NCI-H2107 treated with DMSO at 0.1 percent for 48 hours (cell line): ENCODE data around the gene TRIM37.
"Not testable (repeated sequence)": the region's sequence is repeated elsewhere in the genome, so short reads cannot be mapped to it uniquely, and the experiment has no call there.

ENCODE experiments used
- DNase-seq: peaks from one replicate; lab custom pipeline; 2025; ENCODE audit not compliant: unreplicated experiment; lab: John Stamatoyannopoulos, UW

TRIM37 gene

GRCh38 chr17:59106463-59107305, at the start of gene TRIM37:
Gene TRIM37, minus strand, starts transcription at chr17:59106880. Its CDS starts 419 bp downstream, at chr17:59106461.
- peak; percentile 96 for DNase-seq

DNA sequence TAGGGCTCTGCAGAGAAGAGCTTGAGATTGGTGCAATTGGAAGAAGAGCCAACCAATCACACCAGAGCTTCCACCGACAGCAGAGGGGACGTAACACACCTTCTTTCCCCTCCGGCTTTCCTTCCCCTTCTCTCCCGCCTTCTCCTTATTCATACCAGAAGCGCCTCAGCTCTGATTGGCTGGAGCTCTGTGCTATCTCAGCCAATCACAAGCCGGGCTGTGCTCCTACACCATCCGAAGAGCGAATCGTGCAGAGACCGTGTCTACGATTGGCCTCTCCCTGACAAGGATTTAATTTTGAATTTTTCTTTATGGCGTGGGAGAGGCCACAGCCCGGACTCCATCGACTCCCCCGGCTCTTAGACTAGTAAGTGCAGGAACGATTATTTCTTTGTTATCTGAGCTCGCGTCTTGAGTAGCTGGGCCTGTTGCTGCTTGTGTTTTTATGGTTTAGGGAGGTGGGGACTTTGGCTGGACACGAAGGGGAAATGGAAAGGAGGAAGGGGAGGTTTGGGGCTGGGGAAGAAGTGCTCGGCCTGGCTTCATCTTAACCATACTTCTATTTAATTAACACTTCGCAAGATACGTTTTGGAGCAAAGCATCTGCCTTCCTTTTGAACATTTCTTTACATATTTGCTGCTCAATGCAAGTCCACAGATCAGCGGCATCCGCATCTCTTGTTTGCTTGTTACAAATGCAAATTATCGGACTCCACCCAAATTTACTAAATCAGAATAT, 48.9 kb upstream of the TRIM37 start, which contains the start of gene PRR11:
Gene PRR11 (plus strand): TSS at position 308 of the 739 bp plus-strand sequence. CDS start 14,007 bp downstream, outside the sequence.
- peak; percentile 100 for DNase-seq

- DNase-seq: peak; percentile 100
Observed at GRCh38 chr17:59154721-59155438, 48.2 kb upstream of the TRIM37 start, which contains the start of gene SKA2. Gene SKA2, minus strand, starts transcription at chr17:59155186. Its CDS starts 23 bp downstream, at chr17:59155163.

- no peak for DNase-seq
Observed at GRCh38 chr17:59154292-59154720, 47.6 kb upstream of the TRIM37 start.

DNA sequence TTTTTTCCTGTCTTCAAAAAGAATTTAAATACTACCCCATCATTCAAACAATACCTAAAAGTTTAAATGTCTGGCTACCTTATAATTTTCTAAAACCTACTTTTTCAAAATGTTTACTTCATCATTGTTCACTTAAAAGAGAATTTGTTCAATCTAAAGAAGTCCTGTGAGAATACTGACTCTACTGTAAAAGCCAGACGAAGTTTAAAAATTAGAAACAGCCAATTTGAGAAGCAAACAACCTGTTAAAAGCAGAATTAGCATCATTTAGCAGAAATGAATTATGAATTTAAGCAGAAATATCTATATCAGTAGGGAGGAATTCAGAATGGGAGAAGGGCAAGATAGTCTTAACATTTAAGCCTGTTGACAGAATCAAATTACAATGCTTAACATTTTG, 46.2 kb upstream of the TRIM37 start:
- DNase-seq: no peak

- DNase-seq: no peak
Observed at GRCh38 chr17:59151591-59151990, 44.9 kb upstream of the TRIM37 start.

DNA sequence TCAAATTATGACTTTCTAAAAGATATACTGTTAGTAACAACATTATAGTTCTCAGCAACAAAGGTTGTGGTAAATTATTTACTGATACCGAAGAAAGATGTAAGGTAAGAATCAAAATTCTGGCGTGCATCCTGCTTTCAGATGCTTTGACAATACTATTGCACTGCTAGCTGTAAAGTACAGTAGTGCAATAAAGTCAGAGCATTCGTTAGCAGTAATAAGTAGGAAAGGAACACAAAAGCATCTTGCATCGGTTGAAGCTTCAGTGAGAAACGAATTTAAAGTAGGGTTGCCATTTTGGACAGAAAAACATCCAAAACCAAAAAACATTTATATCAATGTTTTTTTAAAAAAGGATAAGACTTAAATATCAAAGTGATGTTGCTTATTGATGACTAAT, 44.3 kb upstream of the TRIM37 start:
- no peak for DNase-seq

GRCh38 chr17:59149841-59150511, 43.3 kb upstream of the TRIM37 start:
- no peak for DNase-seq

- no peak for DNase-seq
Observed at GRCh38 chr17:59149051-59149450, 42.4 kb upstream of the TRIM37 start.

DNA sequence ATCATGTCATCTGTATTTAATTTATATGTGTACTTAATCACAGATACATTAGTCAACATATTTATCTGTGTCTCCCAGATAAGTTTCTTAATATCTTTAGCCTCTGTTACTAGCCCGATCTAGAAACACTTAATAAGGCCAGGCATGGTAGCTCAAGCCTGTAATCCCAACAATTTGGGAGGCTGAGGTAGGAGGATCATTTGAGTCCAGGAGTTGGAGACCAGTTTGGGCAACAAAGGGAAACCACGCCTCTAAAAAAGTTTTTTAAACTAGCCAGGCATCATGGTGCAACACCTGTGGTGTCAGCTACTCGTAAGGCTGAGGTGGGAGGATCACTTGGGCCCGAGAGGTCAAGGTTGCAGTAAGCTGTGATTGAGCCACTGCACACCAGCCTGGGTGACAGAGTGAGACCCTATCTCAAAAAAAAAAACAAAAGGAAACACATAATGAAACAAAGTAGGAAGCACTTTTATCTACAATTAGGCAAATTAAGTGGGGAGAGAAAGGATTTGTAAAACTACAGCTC, 39.0 kb upstream of the TRIM37 start:
- no peak for DNase-seq

DNA sequence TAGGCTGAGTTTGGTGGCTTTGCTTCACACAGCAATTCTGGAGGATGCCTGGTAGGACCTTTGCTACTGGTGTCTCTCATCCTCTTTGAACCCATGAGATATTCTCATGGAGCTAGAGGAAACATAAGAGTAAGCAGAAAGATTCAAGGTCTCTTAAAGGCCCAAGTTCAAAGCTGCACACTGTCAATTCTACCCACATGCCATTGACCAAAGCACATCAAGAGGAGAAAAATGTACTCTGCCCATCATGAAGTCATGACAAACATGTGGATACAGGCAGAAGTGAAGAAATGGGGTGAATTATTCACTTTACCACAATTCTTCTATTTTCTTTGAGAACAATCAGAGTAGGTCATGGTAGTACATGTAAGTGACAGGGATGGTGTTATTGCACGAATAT, 35.2 kb upstream of the TRIM37 start:
- DNase-seq: no peak

DNA sequence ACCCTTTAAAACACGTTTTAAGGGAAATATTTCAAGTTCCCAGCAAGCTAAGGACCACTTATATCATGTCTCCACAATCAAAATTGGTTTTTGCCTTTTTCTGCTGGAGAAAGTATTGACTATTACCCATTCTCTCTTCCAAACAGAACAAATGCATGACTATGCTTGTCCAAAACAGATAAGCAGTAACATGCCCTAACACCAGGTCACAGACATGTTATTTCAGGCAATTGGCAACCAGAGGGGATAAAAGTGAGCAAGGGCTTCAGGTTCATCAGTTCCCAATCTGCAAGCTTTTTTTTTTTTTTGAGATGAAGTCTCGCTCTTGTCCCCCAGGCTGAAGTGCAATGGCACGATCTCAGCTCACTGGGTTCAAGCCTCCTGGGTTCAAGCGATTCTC, 33.3 kb upstream of the TRIM37 start:
- no peak for DNase-seq

- DNase-seq: not testable (repeated sequence)
Observed at GRCh38 chr17:59138339-59138738, 31.7 kb upstream of the TRIM37 start.

- no peak for DNase-seq
Observed at GRCh38 chr17:59131131-59131530, 24.5 kb upstream of the TRIM37 start.

DNA sequence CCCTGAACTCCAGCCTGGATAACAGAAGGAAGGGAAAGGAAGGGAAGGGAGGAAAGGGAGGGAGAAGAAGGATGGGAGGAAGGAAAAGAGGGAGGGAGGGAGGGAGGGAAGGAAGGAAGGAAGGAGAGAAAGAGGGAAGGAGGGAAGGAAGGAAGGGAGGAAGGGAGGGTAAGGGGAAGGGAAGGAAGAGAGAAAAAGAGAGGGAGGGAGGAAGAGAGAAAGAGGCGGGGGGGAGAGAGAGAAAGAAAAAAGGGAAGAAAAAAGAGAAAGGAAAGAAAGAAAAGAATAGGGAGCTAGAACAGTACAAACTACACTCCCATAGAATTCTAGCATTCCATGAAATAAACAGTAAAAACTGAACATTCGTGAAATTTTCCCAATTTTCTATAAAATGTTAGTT, 23.1 kb upstream of the TRIM37 start:
- no peak for DNase-seq

DNA sequence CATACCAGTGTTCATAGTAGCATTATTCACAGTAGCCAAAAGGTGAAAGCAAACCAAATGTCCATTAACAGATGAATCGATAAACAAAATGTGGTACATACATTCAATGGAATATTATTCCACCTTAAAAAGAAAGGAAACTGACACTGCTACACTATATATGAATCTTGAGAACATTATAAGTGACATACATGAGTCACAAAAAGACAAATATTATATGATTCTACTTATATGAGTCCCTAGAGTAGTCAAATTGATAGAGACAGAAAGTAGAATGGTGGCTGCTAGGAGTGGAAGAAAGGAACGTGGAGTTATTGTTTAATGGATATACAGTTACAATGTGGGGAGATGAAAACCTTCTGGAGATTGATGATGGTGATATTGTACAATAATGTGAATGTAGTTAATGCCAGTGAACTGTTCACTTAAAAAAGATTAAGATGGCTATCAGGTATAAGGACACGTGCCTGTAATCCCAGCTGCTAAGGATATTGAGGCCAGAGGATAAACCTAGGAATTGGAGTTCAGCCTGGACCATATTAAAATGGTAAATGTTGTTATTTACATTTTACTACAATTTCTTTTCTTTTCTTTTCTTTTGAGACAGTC, 20.2 kb upstream of the TRIM37 start:
- DNase-seq: no peak

DNA sequence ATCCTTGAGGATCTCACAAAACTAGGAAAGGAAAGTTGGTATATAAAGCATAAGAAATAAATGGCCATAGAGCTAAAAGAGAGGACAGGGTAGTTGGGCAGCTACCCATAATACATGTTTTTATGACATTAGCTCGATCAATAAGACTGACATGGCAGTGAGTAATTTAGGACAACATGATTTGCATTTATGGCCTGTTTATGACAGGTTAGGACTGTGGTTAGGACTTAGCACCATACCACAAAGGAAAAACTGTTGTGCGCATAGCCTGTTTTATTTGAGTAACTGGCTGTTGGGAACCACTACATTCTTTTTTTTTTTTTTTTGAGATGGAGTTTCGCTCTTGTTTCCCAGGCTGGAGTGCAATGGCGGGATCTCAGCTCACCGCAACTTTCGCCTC, 18.0 kb upstream of the TRIM37 start:
- DNase-seq: no peak

DNA sequence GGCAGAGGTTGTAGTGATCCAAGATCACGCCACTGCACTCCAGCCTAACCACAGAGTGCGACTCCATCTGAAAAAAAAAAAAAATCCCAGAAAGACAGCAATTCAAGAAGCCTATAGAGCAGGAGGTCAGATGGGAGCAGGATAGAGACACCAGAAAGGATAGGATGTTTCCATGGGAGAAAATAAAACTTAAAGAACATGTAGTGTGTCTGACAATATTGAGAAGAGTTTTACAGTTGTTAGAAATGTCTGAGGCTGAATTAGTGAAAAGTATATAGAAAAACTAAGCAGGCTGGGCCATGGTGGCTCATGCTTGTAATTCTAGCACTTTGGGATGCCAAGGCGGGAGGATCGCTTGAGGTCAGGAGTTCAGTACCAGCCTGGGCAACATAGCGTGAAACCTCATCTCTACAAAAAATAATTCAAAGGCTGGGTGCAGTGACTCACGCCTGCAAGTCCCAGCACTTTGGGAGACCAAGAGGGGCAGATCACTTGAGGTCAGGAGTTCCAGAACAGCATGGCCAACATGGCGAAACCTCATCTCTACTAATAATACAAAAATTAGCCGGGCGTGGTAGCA, 15.3 kb upstream of the TRIM37 start:
- no peak for DNase-seq

GRCh38 chr17:59115474-59115873, 8.8 kb upstream of the TRIM37 start:
- no peak for DNase-seq

DNA sequence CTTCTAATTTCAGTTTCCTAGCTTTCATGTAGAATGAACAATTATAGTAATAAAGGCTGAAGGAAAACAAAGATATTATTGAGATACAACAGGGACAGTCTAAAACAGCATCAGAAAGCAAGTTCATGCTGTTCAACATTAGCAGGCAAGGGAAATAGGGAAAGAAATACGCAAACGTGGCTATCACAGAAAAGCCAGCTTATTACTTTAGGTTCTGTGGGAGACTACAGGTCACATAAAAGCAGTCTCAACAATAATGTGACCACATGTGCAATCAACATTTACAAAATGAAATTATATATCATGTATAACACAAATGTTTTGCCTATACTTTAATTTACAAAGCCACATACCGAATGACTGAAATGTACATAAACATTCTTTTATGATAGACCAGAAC, 4.9 kb upstream of the TRIM37 start:
- no peak for DNase-seq
